Measurements from ENCODE around the gene SETD5. TPM values are rescaled to one million over a fixed set of nuclear protein-coding genes. Genes with fewer than 3 reads are reported as not detected.

Gene SETD5
- polyA plus RNA-seq, 3 donors: 103 to 165 (median 163) TPM

DNA sequence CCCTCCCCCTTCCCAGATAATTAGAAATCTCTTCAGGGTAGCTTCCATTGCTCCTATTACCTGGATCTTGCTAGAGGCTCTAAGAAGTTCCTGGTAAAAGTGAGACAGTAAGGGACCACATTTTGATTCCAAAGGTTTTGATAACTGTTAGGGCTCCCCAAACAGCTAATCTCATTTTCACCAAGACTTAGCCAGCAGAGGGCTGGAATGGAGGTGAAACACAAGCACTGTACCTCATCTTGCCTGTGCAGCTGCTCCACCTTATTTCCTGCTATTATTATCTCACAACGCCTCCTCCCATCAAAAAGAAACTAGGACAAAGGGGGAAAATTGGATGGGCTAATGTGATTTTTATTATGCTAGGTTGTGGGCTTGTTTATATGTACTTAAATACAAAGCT lies 7.3 kb downstream of the SETD5 start:
- DNase-seq: no peak

DNA sequence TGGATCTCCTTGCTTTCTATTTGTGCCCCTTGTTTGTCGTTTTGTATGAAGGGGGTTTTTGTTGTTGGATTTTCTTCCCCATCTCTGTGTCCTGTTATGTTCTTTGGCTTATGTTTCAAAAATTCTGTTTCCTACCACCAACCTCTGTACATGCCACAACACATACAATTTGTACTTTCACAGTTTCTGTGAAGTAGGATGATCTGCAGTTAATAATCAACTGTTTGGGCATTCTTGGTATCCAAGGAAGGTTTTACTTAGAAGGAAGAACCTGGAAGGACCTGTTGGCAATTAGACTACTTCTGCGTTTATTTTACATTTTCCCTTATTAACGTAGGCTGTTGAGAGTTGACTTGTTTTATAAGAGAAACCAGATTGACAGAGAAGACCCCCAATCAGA lies 8.3 kb downstream of the SETD5 start:
- no peak for DNase-seq

DNA sequence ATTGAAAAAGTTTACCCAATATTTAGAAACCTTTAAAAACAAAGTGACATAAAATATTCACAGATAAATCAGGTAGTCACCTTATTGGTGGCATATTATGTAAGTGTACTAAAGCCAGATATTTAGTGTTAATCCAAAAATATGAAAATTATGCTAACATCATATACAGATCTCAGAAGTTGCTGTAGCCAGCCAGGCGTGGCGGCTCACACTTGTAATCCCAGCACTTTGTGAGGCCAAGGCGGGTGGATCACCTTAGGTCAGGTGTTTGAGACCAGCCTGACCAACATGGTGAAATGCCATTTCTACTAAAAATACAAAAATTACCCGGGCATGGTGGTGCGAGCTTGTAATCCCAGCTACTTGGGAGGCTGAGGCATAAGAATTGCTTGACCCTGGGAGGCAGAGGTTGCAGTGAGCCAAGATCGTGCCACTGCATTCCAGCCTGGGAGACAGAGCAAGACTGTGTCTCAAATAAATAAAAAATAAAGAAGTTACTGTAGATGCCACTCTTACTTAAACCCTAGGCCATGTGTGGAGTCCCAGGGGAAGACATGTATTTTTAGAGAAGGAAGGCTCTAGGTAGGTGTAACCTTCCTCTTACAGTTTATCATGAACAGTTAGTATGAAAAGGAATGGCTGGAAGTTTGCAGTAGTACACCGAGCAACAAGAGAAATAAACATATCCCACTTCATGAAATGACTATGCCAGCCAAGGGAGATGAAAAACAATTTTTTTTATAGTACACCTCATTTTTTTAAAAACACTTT lies 9.6 kb downstream of the SETD5 start:
- DNase-seq: no peak

DNA sequence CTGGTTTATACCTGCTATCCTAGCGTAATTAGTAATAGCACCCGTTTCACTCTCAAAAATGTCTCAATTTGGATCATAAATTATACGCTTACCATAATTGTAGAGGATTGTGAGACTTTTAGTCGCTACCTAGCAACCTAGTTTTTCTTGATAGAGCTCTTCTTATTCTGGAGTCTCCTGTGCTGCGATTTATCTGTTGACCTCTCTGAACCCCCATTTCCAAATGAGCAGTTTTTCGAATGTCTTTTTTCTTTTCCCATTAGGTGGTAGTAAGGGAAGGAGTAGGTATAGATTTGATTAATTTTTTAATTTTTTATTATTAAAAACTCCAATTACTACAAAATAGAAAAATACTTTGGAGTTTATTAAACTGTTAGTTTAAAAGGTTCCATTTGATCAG lies 10.6 kb downstream of the SETD5 start:
- DNase-seq: no peak

GRCh38 chr3:9408546-9408945 lies 11.1 kb downstream of the SETD5 start:
- no peak for DNase-seq

DNA sequence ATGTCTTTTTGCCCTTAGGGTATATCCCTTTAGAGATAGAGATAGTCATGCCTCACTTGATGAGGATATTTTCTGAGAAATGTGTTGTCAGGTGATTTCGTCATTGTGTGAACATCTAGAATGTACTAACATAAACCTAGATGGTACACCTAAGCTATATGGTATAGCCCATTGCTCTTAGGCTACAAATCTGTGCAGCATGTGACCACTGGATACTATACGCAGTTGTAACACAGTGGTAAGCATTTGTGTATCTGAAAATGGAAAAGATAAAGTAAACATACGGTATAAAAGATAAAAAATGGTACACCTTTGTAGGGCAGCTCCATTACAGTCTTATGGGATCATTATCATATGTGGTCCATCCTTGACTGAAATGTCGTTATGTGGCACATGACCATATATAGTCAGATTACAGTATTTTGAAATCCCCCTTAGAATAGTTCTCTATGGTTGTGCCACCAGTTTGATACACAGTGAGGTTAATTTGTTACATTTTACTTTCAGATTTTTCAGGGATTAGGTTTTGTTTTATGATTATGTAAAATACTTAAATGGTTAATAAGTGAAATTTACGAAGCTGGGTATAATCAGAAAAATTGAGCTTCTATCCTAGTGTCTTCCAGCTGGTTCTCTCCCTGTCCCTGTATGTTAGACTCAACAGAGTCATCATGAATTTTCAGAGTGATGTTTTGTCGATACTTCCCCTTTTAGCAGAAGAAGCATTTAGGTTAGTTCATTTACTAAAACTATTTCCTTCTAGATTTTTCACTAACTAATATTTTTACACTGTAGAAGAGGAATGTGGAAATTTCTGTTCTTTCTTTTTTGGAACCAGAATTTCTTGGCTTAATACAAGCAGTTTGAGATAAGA lies 12.8 kb downstream of the SETD5 start:
- no peak for DNase-seq

GRCh38 chr3:9411302-9411701 lies 13.9 kb downstream of the SETD5 start:
- no peak for DNase-seq

DNA sequence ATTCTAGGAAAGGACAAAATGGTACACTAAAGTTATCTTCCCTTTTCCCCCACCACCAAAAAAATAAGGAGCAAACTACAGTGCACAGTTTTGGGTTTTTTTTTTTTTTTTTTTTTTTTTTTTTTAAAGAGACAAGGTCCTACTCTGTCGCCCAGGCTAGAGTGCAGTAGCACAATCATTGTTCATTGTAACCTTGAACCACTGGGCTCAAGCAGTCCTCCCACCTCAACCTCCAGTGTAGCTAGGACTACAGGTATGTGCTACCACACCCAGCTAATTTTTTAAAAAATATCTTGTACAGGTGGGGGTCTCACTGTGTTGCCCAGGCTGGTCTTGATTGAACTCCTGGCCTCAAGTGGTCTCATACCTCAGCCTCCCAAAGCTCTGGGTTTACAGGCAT lies 14.9 kb downstream of the SETD5 start:
- DNase-seq: no peak

GRCh38 chr3:9414826-9415225 lies 17.4 kb downstream of the SETD5 start:
- DNase-seq: no peak

- no peak for DNase-seq
Observed at GRCh38 chr3:9415485-9416138, 18.2 kb downstream of the SETD5 start.

GRCh38 chr3:9416139-9416780 lies 18.8 kb downstream of the SETD5 start:
- DNase-seq: no peak

DNA sequence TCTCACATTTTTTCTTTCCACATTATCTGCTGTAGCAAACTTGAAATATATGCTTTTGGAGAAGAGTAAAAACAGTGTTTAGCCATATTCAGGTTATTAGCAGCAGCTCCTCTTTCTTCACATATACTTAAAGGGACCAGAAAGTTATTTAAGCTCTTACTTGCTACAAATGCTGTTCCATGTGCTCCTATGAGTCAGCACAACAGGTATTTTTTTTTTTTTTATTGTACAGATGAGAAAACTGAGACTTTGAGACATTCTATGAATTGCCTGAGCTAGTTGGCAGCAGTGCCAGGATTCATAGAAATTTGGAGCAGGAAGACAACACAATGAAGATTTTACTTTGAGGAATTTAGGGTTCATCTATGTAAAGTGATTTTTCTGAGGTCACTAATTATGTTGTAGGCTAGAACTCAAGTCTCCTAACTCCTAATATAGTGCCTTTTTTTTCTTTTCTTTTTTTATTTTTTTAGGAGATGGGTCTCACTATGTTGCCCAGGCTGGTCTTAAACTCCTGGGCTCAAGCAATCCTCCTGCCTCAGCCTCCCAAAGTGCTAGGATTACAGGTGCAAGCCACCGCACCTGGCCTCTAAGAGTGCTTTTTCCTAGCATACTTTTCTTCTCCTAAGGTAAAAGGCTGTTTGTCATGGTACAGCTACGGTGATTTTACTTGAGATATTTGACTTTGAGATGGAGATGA lies 23.6 kb downstream of the SETD5 start:
- DNase-seq: no peak

DNA sequence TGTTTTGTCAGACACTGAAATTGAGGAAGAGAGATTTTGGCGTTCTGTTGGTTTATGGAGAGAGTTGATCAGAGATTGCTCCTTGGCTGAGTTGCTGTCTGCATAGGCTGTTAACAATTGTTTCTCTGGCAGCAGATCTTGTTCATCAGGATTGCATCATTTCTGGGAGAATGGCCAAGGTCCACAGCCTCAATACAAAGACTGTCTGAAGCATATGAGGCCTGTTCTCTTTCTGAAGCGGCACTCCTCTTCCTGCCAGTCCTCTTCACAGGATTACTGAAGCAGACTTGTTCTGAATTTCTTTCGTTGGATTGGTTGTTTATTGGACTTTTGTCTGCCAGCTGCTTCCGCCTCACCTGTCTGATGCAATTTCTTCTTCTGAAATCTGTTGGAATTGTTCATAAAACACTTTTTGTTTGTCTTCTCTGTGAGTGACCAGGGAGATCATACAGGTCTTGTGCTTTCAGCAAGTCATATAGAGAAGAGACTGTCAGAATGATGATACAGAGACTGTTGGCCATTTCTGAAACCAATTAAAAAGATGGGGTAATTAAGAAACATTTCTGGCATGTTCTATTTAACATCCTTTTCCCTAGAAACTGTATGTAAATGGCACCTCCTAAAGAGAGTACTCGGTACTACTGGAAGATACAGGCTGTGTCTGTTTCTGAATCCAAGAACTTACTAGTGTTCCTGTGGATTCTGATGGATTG lies 25.5 kb downstream of the SETD5 start:
- DNase-seq: peak; percentile 90

- no peak for DNase-seq
Observed at GRCh38 chr3:9428411-9428810, 31.0 kb downstream of the SETD5 start.

GRCh38 chr3:9430733-9431132 lies 33.3 kb downstream of the SETD5 start:
- DNase-seq: no peak

- no peak for DNase-seq
Observed at GRCh38 chr3:9433627-9434521, 36.5 kb downstream of the SETD5 start.

GRCh38 chr3:9435316-9435715 lies 37.9 kb downstream of the SETD5 start:
- DNase-seq: no peak

DNA sequence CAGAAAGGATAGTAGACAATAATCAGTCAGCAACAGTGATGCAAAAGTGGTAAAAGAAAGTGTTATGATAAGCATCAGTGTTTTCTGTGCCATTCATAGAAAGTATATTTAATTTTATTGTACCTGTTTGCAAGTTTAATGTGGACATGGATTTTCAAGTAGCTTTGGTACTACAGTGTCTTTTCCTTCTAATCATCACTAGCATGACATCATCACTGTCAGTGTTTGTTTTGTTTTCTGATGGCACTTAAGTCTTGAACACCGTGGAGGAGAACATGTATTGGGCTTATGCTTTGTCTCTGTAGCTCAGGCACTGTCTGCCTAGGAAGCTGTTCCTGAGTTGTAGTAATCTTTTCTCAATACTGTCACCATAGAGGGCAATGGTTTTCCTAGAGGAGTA lies 41.9 kb downstream of the SETD5 start:
- no peak for DNase-seq

DNA sequence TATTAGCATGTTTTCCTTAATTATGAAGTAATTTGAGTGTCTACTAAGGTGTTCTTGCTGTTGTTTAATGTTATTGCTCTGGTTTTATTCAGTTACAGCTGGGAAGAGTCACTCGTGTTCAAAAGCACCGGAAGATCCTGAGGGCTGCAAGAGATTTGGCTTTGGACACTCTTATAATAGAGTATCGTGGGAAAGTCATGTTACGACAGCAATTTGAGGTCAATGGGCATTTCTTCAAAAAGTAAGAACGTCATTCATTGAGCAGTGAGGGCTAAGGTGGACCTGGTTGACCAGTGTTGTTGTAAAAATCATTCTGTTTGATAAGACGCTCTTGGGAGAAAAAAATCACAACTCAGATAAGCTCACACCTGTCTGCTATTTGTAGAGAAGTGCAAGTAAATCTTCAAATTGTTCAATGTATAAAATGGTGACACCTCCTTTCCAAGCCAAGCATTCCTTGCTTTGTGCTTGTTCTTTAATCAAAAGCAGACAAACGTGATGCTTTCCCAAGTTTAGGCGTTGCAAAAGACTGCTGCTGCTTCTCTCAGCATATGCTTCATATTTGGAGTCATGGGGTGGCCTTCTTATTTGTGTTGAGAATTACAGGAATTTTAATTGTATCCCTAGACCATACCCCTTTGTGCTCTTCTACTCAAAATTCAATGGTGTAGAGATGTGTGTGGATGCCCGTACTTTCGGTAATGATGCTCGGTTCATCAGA lies 44.2 kb downstream of the SETD5 start:
- no peak for DNase-seq
